Smooth muscle cell (in vitro differentiated cells): ENCODE measurements around the gene CCDC70. TPM values are rescaled to one million over a fixed set of nuclear protein-coding genes. Genes with fewer than 3 reads are reported as not detected.

Experiments
- DNase-seq: peaks from one replicate; lab custom pipeline; 2025; ENCODE audit not compliant: unreplicated experiment; lab: John Stamatoyannopoulos, UW
- H2AFZ ChIP-seq: fragments of 200-600 bp; sonication (generic); 2 replicates; pipeline ENCODE4 v1.6.0; 2016; ENCODE audit warnings: antibody characterized with exemption, low read depth, mild to moderate bottlenecking
- H3F3A ChIP-seq: fragments of 200-600 bp; sonication (generic); 2 replicates; pipeline ENCODE4 v1.6.0; 2017; ENCODE audit warnings: antibody characterized with exemption, low read depth
- H3K27ac ChIP-seq: fragments of 200-600 bp; sonication (generic); 2 replicates; pipeline ENCODE4 v1.5.1; 2016; ENCODE audit warnings: low read depth, mild to moderate bottlenecking
- H3K27me3 ChIP-seq: fragments of 200-600 bp; sonication (generic); 2 replicates; pipeline ENCODE4 v1.6.1; 2016; ENCODE audit warnings: low read depth, mild to moderate bottlenecking
- H3K36me3 ChIP-seq: fragments of 200-600 bp; sonication (generic); 2 replicates; pipeline ENCODE4 v1.5.1; 2016; ENCODE audit warnings: low read depth
- H3K4me1 ChIP-seq: fragments of 200-600 bp; sonication (generic); 2 replicates; pipeline ENCODE4 v1.5.1; 2016; ENCODE audit warnings: low read depth
- H3K4me2 ChIP-seq: fragments of 200-600 bp; sonication (generic); 2 replicates; pipeline ENCODE4 v1.6.0; 2016; ENCODE audit warnings: mild to moderate bottlenecking
- H3K4me3 ChIP-seq: fragments of 200-600 bp; sonication (generic); 2 replicates; pipeline ENCODE4 v1.5.1; 2016; ENCODE audit warnings: mild to moderate bottlenecking
- H3K79me2 ChIP-seq: fragments of 200-600 bp; sonication (generic); 2 replicates; pipeline ENCODE4 v1.6.0; 2016; ENCODE audit warnings: low read depth, mild to moderate bottlenecking
- H3K9ac ChIP-seq: fragments of 200-600 bp; sonication (generic); 2 replicates; pipeline ENCODE4 v1.6.0; 2016; ENCODE audit warnings: low read depth
- H3K9me3 ChIP-seq: fragments of 200-600 bp; sonication (generic); replicated peaks from 2 replicates; pipeline ENCODE4 v1.5.1; 2016; ENCODE audit warnings: low read depth
- H4K20me1 ChIP-seq: fragments of 200-600 bp; sonication (generic); 2 replicates; pipeline ENCODE4 v1.6.0; 2016; ENCODE audit warnings: low read depth
- CTCF ChIP-seq: fragments of 200-600 bp; sonication (generic); IDR thresholded peaks from 2 replicates; pipeline ENCODE4 v1.5.1; 2017; ENCODE audit warnings: borderline replicate concordance, mild to moderate bottlenecking, antibody characterized with exemption; ENCODE audit not compliant: insufficient read depth, poor library complexity, severe bottlenecking
- WGBS: methylation state at CpG from one replicate; pipeline ENCODE4 v1.1.7; 2016; ENCODE audit warnings: low lambda C conversion rate; 5-methylcytosine and 5-hydroxymethylcytosine counted together
- polyA plus RNA-seq: library from polyadenylated mRNA; unstranded; fragments of >200 nt; fragmentation: Nextera tagmentation; extraction: Ambion mirVana; gene quantifications from 2 replicates; pipeline ENCODE4 v1.2.1, GENCODE V29; 2016
- total RNA-seq: library from RNA; depleted of rRNA; stranded (reverse); fragments of >200 nt; gene quantifications from 2 replicates; pipeline ENCODE4 v1.2.3, GENCODE V29; 2014

The CCDC70 gene
- total and polyA plus RNA-seq, 2 experiments from 2014 or later: not detected

- Histone ChIP-seq H3K79me2 (no peaks in the 10 kb centered on the region), H2AFZ (no peak overlapping the region), H3K9me3 (no peaks in the 10 kb centered on the region), H3K4me2 (no peak overlapping the region), H3F3A (peaks cover 5% of the 10 kb centered on the region), H3K27me3 (no peaks in the 10 kb centered on the region), H3K9ac (no peak overlapping the region), H4K20me1 (no peaks in the 10 kb centered on the region), H3K27ac (no peak overlapping the region), H3K4me1 (no peaks in the 10 kb centered on the region), H3K36me3 (no peaks in the 10 kb centered on the region), H3K4me3 (no peak overlapping the region)
- WGBS: 65% methylated on average over 3 of the region's 3 CpGs
- no peak for DNase-seq
- TF ChIP-seq CTCF: no peak
Observed at GRCh38 chr13:51892657-51893056, 30.9 kb downstream of the CCDC70 start.

GRCh38 chr13:51894239-51894638, 32.5 kb downstream of the CCDC70 start:
- no peaks in the 10 kb centered on the region for H3K79me2 ChIP-seq
- TF ChIP-seq CTCF: no peak
- H3K4me2 ChIP-seq: no peak overlapping the region
- no peaks in the 10 kb centered on the region for H3F3A ChIP-seq
- H3K36me3 ChIP-seq: no peaks in the 10 kb centered on the region
- WGBS: 81% methylated on average over 4 of the region's 4 CpGs
- no peak overlapping the region for H3K4me3 ChIP-seq
- no peak overlapping the region for H3K9ac ChIP-seq
- no peaks in the 10 kb centered on the region for H4K20me1 ChIP-seq
- no peaks in the 10 kb centered on the region for H3K9me3 ChIP-seq
- no peak overlapping the region for H3K27ac ChIP-seq
- no peak overlapping the region for H2AFZ ChIP-seq
- no peaks in the 10 kb centered on the region for H3K27me3 ChIP-seq
- no peak for DNase-seq
- H3K4me1 ChIP-seq: no peaks in the 10 kb centered on the region

- no peak for DNase-seq
- Histone ChIP-seq H2AFZ (no peak overlapping the region), H3K9ac (no peak overlapping the region), H3K79me2 (no peaks in the 10 kb centered on the region), H3K9me3 (no peaks in the 10 kb centered on the region), H3K36me3 (no peaks in the 10 kb centered on the region), H3K4me2 (no peak overlapping the region), H4K20me1 (no peaks in the 10 kb centered on the region), H3K27ac (no peak overlapping the region), H3K4me1 (no peaks in the 10 kb centered on the region), H3F3A (no peaks in the 10 kb centered on the region), H3K27me3 (no peaks in the 10 kb centered on the region), H3K4me3 (no peak overlapping the region)
- 64% methylated on average over 9 of the region's 9 CpGs for WGBS
- TF ChIP-seq CTCF: peak; percentile 54
Observed at GRCh38 chr13:51895906-51896888, 34.4 kb downstream of the CCDC70 start.
